B cell (primary cell): ENCODE measurements around the gene NKX6-2. TPM values are rescaled to one million over a fixed set of nuclear protein-coding genes. Genes with fewer than 3 reads are reported as not detected.

ENCODE experiments used
- ATAC-seq: fragments of 200-7000 bp; cut with Tn5 transposase; one replicate; pipeline ENCODE4 v1.10.0; 2021; ENCODE audit warnings: low read depth, mild to moderate bottlenecking, moderate number of reproducible peaks, moderate library complexity
- CTCF ChIA-PET: fragments of 350-600 bp; sonication (Branson Sonifier 250); formaldehyde crosslinking; loops from one replicate; lab custom pipeline; 2021; ENCODE audit warnings: antibody characterized with exemption, inconsistent platforms; lab: Charles Lee
- POLR2A ChIA-PET: fragments of 350-600 bp; sonication (Branson Sonifier 250); formaldehyde crosslinking; loops from one replicate; lab custom pipeline; 2021; ENCODE audit warnings: antibody characterized with exemption; lab: Charles Lee
- DNase-seq: peaks from one replicate; pipeline ENCODE4 v3.0.0; 2013
- H2AFZ ChIP-seq: 2 replicates; pipeline ENCODE4 v1.6.1; 2012; ENCODE audit warnings: mild to moderate bottlenecking, low read depth, low read length; ENCODE audit not compliant: insufficient read depth, poor library complexity, severe bottlenecking
- H3K27ac ChIP-seq, 2 donors: 1 replicate in 1 of 2; 2 replicates in 1 of 2; pipeline ENCODE4 v1.5.1; 2012 to 2013; ENCODE audit warnings: low read length in 2 of 2, mild to moderate bottlenecking in 2 of 2, moderate library complexity in 1 of 2
- H3K27me3 ChIP-seq, 4 experiments: fragments of 200-600 bp in 1 of 4; sonication (generic) in 1 of 4; replicated peaks in 1 of 4; 1 replicate in 2 of 4; 2 replicates in 2 of 4; pipeline versions ENCODE4 v1.6.1 to v1.7.0; 2013 to 2016; ENCODE audit warnings: low read length in 3 of 4, mild to moderate bottlenecking in 2 of 4, mixed read lengths in 1 of 4, moderate library complexity in 1 of 4; ENCODE audit not compliant: insufficient read depth in 4 of 4, control insufficient read depth in 3 of 4; ENCODE audit errors: control extremely low read depth in 1 of 4
- H3K36me3 ChIP-seq, 2 experiments: replicated peaks in 1 of 2; 1 replicate in 1 of 2; 2 replicates in 1 of 2; pipeline versions ENCODE4 v1.6.1 to v1.7.1; 2013; ENCODE audit warnings: low read length in 1 of 2; ENCODE audit not compliant: insufficient read depth in 2 of 2, control insufficient read depth in 1 of 2; ENCODE audit errors: control extremely low read depth in 1 of 2, extremely low read depth in 1 of 2
- H3K4me1 ChIP-seq, 2 donors: fragments of 200-600 bp in 1 of 2; sonication (generic) in 1 of 2; 1 replicate in 1 of 2; 2 replicates in 1 of 2; pipeline versions ENCODE4 v1.5.1 to v1.6.1; 2013 to 2017; ENCODE audit warnings: low read length in 2 of 2; ENCODE audit not compliant: control insufficient read depth in 2 of 2, insufficient read depth in 2 of 2
- H3K4me2 ChIP-seq: replicated peaks from 2 replicates; pipeline ENCODE3; 2012; ENCODE audit warnings: mild to moderate bottlenecking, low read depth, low read length; ENCODE audit not compliant: poor library complexity, severe bottlenecking
- H3K4me3 ChIP-seq, 5 experiments: fragments of 200-600 bp in 1 of 5; sonication (generic) in 1 of 5; 1 replicate in 3 of 5; 2 replicates in 2 of 5; pipeline versions ENCODE4 v1.5.1 to v1.7.0; 2011 to 2016; ENCODE audit warnings: low read length in 4 of 5, mild to moderate bottlenecking in 4 of 5, low read depth in 2 of 5, control low read depth in 1 of 5, moderate library complexity in 1 of 5; ENCODE audit not compliant: insufficient read depth in 1 of 5; ENCODE audit errors: control extremely low read depth in 1 of 5, extremely low read depth in 1 of 5
- H3K79me2 ChIP-seq: fragments of 200-600 bp; sonication (generic); one replicate; pipeline ENCODE4 v1.6.0; 2016; ENCODE audit warnings: low read length; ENCODE audit not compliant: control insufficient read depth, insufficient read depth
- H3K9ac ChIP-seq: fragments of 200-600 bp; sonication (generic); 2 replicates; pipeline ENCODE4 v1.6.1; 2017; ENCODE audit warnings: mild to moderate bottlenecking, low read length, moderate library complexity
- H3K9me3 ChIP-seq, 3 donors: one replicate each; pipeline versions ENCODE4 v1.6.1 to v1.7.1; 2013; ENCODE audit warnings: low read length in 2 of 3; ENCODE audit not compliant: control insufficient read depth in 2 of 3, insufficient read depth in 1 of 3; ENCODE audit errors: control extremely low read depth in 1 of 3
- H4K20me1 ChIP-seq: 2 replicates; pipeline ENCODE4 v1.6.0; 2012; ENCODE audit warnings: mild to moderate bottlenecking, low read length; ENCODE audit not compliant: insufficient read depth, control insufficient read depth, poor library complexity, severe bottlenecking
- H3K27ac Mint-ChIP-seq: one replicate; pipeline ENCODE4 v1.8.0; 2021; ENCODE audit warnings: mixed read lengths
- H3K27me3 Mint-ChIP-seq: one replicate; pipeline ENCODE4 v1.8.0; 2021; ENCODE audit warnings: mixed read lengths
- H3K4me1 Mint-ChIP-seq: one replicate; pipeline ENCODE4 v1.8.0; 2021; ENCODE audit warnings: mixed read lengths
- H3K4me3 Mint-ChIP-seq: one replicate; pipeline ENCODE4 v1.8.0; 2021; ENCODE audit warnings: mixed read lengths
- H3K9me3 Mint-ChIP-seq: one replicate; pipeline ENCODE4 v1.8.0; 2022; ENCODE audit warnings: mixed read lengths; ENCODE audit not compliant: insufficient read depth
- CTCF ChIP-seq: fragments of 200-600 bp; IDR thresholded peaks from one replicate; pipeline ENCODE4 v1.8.0; 2022; ENCODE audit warnings: antibody characterized with exemption, mild to moderate bottlenecking
- EZH2 ChIP-seq: IDR thresholded peaks from 2 replicates; pipeline ENCODE4 v1.6.1; 2012; ENCODE audit warnings: borderline replicate concordance, low read depth, mild to moderate bottlenecking, moderate library complexity, low read length; ENCODE audit not compliant: insufficient read depth, poor library complexity, severe bottlenecking
- WGBS: methylation state at CpG from one replicate; pipeline ENCODE4 v1.1.5; 2013; ENCODE audit warnings: missing lambda C conversion rate; ENCODE audit not compliant: insufficient coverage; 5-methylcytosine and 5-hydroxymethylcytosine counted together
- intact Hi-C: fragments of 100-400 bp; cut with micrococcal nuclease; formaldehyde crosslinking; loops from one replicate; pipeline ENCODE4 v1.10.0; 2022
- polyA plus RNA-seq: library from polyadenylated mRNA; depleted of rRNA; stranded (reverse); fragments of >200 nt; gene quantifications from 2 replicates; pipeline ENCODE4 v1.2.3, GENCODE V29; 2012
- total RNA-seq, 2 donors: library from RNA; stranded (reverse); fragments of 120-200 nt in 1 of 2; gene quantifications; 1 replicate in 1 of 2; 2 replicates in 1 of 2; pipeline versions ENCODE4 v1.2.3 to v1.2.4, GENCODE V29; 2013 to 2022

The NKX6-2 gene
- total and polyA plus RNA-seq, 2 donors (not counting 1 experiment from before 2014, with no cell fraction given): not detected

- Mint-ChIP-seq H3K4me3 (no peak overlapping the region), H3K4me1 (no peaks in the 10 kb centered on the region), H3K27me3 (no peaks in the 10 kb centered on the region), H3K27ac (no peak overlapping the region), H3K9me3 (no peaks in the 10 kb centered on the region)
- no peaks in the 10 kb centered on the region for H3K4me1 ChIP-seq
- peaks cover 0 to 15% (median 0%) of the 10 kb centered on the region in 3 donors for H3K9me3 ChIP-seq
- TF ChIP-seq CTCF (no peak), EZH2 (no peak)
- no peak overlapping the region for H2AFZ ChIP-seq
- POLR2A ChIA-PET: no interaction called here
- H4K20me1 ChIP-seq: no peaks in the 10 kb centered on the region
- DNase-seq: no peak
- no peak overlapping the region for H3K4me3 ChIP-seq
- intact Hi-C loops: no loop called here
- no peak overlapping the region for H3K4me2 ChIP-seq
- H3K27ac ChIP-seq: no peak overlapping the region
- H3K79me2 ChIP-seq: no peaks in the 10 kb centered on the region
- no peak overlapping the region for H3K9ac ChIP-seq
- CTCF ChIA-PET: no interaction called here
- H3K27me3 ChIP-seq: no peaks in the 10 kb centered on the region
- 88% methylated on average over 21 of the region's 21 CpGs for WGBS
- H3K36me3 ChIP-seq: no peaks in the 10 kb centered on the region
- ATAC-seq: no peak
Observed at GRCh38 chr10:132796846-132797245, 10.9 kb upstream of the NKX6-2 start.

- intact Hi-C loops: no loop called here
- H3K9ac ChIP-seq: no peak overlapping the region
- no peak for TF ChIP-seq EZH2
- TF ChIP-seq CTCF: no peak
- no peak overlapping the region for H3K4me2 ChIP-seq
- H3K9me3 ChIP-seq: peaks cover 0 to 13% (median 0%) of the 10 kb centered on the region in 3 donors
- CTCF ChIA-PET: interaction anchor here (1.5 kb wide), 1 partner anchor 13 kb away, joined by 4 read pairs; no protein-coding TSS in a partner anchor
- Mint-ChIP-seq H3K4me1 (peaks cover 1% of the 10 kb centered on the region), H3K27me3 (peaks cover 7% of the 10 kb centered on the region), H3K27ac (no peak overlapping the region), H3K9me3 (no peaks in the 10 kb centered on the region), H3K4me3 (no peak overlapping the region)
- no peaks in the 10 kb centered on the region for H3K79me2 ChIP-seq
- H2AFZ ChIP-seq: no peak overlapping the region
- POLR2A ChIA-PET: no interaction called here
- H3K27ac ChIP-seq: no peak overlapping the region
- DNase-seq: no peak
- WGBS: 74% methylated on average over 56 of the region's 57 CpGs
- peaks cover 0 to 8% (median under 1%) of the 10 kb centered on the region in 4 experiments for H3K27me3 ChIP-seq
- H3K36me3 ChIP-seq: no peaks in the 10 kb centered on the region
- no peaks in the 10 kb centered on the region for H4K20me1 ChIP-seq
- H3K4me1 ChIP-seq: no peaks in the 10 kb centered on the region
- no peak for ATAC-seq
- no peak overlapping the region for H3K4me3 ChIP-seq
Observed at GRCh38 chr10:132793871-132794849, 8.2 kb upstream of the NKX6-2 start.
